GM20000 (cell line): Measurements from ENCODE around the gene GRM7.
A peak's percentile ranks its signal among the peaks of the same experiment; 100 is the strongest.

Source experiments
- DNase-seq: peaks from one replicate; pipeline ENCODE4 v3.0.0; 2012; ENCODE audit warnings: low spot score
- CTCF ChIP-seq: IDR thresholded peaks from 2 replicates; pipeline ENCODE4 v1.5.1; 2012; ENCODE audit warnings: mild to moderate bottlenecking, control low read depth; ENCODE audit errors: extremely low read depth, missing control alignments

GRM7 gene

GRCh38 chr3:6860149-6860953 is 564 bp upstream of the GRM7 start:
- no peak for TF ChIP-seq CTCF
- DNase-seq, result peak; percentile 30

- no peak for TF ChIP-seq CTCF
- no peak for DNase-seq
Observed at GRCh38 chr3:6861625-6862000, 698 bp downstream of the GRM7 start.

- peak; percentile 22 for DNase-seq
- no peak for TF ChIP-seq CTCF
Observed at GRCh38 chr3:6862041-6862879, 1.3 kb downstream of the GRM7 start.

GRCh38 chr3:6862880-6863195 is 1.9 kb downstream of the GRM7 start:
- DNase-seq, result no peak
- no peak for TF ChIP-seq CTCF

- DNase-seq, result no peak
- TF ChIP-seq CTCF, result no peak
Observed at GRCh38 chr3:6867269-6867668, 6.4 kb downstream of the GRM7 start.

GRCh38 chr3:6878731-6879130 is 17.8 kb downstream of the GRM7 start:
- TF ChIP-seq CTCF, result no peak
- no peak for DNase-seq

GRCh38 chr3:6912240-6912639 is 51.3 kb downstream of the GRM7 start:
- no peak for TF ChIP-seq CTCF
- no peak for DNase-seq
